Peyer's patch (tissue), 4 donors: Measurements from ENCODE around the gene VSTM2L.

Experiments
- CTCF ChIP-seq, 6 experiments: fragments of 450-650 bp in 4 of 6; fragments of 200-600 bp in 2 of 6; sonication (generic) in 1 of 6; IDR thresholded peaks; one replicate each; pipeline ENCODE4 v1.5.1; 2017 to 2019; ENCODE audit warnings: antibody characterized with exemption in 6 of 6, mild to moderate bottlenecking in 3 of 6, moderate library complexity in 1 of 6
- POLR2A ChIP-seq, 2 donors: fragments of 450-650 bp; IDR thresholded peaks; one replicate each; pipeline ENCODE4 v1.5.1; 2017; ENCODE audit warnings: antibody characterized with exemption in 2 of 2, mild to moderate bottlenecking in 2 of 2, moderate library complexity in 2 of 2

DNA sequence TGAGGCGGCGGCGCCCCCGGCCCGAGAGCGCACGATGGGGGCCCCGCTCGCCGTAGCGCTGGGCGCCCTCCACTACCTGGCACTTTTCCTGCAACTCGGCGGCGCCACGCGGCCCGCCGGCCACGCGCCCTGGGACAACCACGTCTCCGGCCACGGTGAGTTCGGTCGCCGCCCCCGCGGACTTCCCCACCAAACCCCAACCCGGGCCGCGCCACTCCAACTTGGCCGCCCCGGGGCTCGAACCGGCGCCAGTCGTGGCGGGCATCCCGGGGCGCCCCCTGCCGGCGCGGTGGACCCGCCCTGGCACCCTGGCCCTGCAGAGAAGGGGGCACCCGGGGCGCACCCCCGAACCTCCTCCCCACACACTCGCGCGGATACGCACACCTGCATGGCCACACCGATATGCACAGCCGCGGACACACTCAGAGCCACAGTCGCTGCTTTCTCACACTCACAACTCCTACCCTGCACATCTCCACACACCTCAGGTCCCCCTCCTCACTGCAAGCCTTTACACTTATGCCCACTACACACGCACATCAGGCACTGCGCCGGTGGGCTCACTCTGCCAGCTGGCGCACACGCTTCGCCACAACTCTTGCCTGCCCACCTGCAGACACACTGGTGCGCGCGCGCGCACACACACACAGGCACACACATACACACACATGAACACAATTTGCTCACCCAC is 535 bp downstream of the VSTM2L start:
- TF ChIP-seq CTCF (IDR thresholded peaks at IDR 0.05) (no peak), POLR2A (IDR thresholded peaks at IDR 0.05) (no peak)
